ENCODE results near the gene RPUSD2.
"Not testable (repeated sequence)": the region's sequence is repeated elsewhere in the genome, so short reads cannot be mapped to it uniquely, and the experiment has no call there.

Gene RPUSD2

DNA sequence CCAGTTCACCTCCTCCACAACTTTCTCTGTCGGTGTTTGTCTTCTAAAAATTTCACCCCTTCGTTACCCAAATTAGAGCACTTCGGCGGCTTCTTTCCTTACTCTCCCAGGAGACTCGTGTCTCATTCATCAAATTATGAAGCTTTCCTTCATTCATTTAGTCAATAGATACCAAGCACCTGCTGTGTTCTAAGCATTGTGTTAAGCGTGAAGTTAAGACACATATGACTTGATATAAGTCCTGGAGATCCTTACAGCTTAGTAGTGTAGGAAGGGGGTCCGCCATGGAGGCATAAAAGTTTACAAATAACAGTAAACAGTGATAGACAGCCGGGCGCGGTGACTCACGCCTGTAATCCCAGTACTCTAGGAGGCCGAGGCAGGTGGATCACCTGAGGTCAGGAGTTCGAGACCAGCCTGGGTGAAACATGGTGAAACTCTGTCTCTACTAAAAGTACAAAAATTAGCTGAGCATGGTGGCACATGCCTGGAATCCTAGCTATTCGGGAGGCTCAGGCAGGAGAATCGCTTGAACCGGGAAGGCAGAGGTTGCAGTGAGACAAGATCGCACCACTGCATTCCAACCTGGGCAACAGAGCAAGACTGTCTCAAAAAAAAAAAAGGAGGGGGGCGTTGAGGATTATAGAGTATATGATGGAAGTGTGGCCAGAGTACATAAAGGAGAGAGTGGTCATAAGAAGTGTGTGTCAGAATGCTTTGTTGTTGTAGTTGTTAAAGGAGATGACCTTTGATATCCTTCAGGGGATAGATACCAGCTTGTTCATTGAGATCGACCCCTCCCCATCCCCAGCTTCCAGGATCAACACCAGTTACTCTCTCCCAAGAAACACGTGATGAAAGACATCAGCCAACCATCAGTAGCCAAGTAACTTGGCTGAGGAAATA lies 3.5 kb upstream of the RPUSD2 start:
- TF ChIP-seq, protein P1, sequence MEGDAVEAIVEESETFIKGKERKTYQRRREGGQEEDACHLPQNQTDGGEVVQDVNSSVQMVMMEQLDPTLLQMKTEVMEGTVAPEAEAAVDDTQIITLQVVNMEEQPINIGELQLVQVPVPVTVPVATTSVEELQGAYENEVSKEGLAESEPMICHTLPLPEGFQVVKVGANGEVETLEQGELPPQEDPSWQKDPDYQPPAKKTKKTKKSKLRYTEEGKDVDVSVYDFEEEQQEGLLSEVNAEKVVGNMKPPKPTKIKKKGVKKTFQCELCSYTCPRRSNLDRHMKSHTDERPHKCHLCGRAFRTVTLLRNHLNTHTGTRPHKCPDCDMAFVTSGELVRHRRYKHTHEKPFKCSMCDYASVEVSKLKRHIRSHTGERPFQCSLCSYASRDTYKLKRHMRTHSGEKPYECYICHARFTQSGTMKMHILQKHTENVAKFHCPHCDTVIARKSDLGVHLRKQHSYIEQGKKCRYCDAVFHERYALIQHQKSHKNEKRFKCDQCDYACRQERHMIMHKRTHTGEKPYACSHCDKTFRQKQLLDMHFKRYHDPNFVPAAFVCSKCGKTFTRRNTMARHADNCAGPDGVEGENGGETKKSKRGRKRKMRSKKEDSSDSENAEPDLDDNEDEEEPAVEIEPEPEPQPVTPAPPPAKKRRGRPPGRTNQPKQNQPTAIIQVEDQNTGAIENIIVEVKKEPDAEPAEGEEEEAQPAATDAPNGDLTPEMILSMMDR (IDR thresholded peaks at IDR 0.05; ENCODE audit: low read depth, low read length) = no peak
- TF ChIP-seq EZH2phosphoT487 (IDR thresholded peaks at IDR 0.05; ENCODE audit: low read depth) = no peak
- no peaks in the 10 kb centered on the region for H3K9me3 ChIP-seq (ENCODE audit: insufficient read depth, low read length)
- peak overlapping the region; percentile 92 for H3K4me3 ChIP-seq (ENCODE audit: low read length)
- H3K4me2 ChIP-seq (ENCODE audit: low read length) = peak overlapping the region; percentile 93
- no peak overlapping the region for H3K27ac ChIP-seq (ENCODE audit: low read length)
- peaks cover 28% of the 10 kb centered on the region for H3K79me2 ChIP-seq (ENCODE audit: low read length)
- H2AFZ ChIP-seq (ENCODE audit: low read depth, low read length) = peak overlapping the region; percentile 93
- H3K27me3 ChIP-seq (ENCODE audit: low read depth, low read length) = no peaks in the 10 kb centered on the region
- H3K4me1 ChIP-seq (ENCODE audit: low read length) = peaks cover 32% of the 10 kb centered on the region
- H3K36me3 ChIP-seq (replicated peaks; ENCODE audit: low read depth, low read length) = peaks cover 4% of the 10 kb centered on the region
- no peaks in the 10 kb centered on the region for H4K20me1 ChIP-seq (ENCODE audit: insufficient read depth, low read length)
- H3K9ac ChIP-seq (ENCODE audit: low read length) = peak overlapping the region; percentile 56

- peaks cover 7% of the 10 kb centered on the region for H3K36me3 ChIP-seq (replicated peaks; ENCODE audit: low read depth, low read length)
- H3K9me3 ChIP-seq (ENCODE audit: insufficient read depth, low read length) = no peaks in the 10 kb centered on the region
- H3K4me3 ChIP-seq (ENCODE audit: low read length) = peak overlapping the region; percentile 52
- H3K4me1 ChIP-seq (ENCODE audit: low read length) = peaks cover 34% of the 10 kb centered on the region
- TF ChIP-seq, protein P1 (IDR thresholded peaks at IDR 0.05; ENCODE audit: low read depth, low read length) = peak; percentile 71
- no peak for TF ChIP-seq EZH2phosphoT487 (IDR thresholded peaks at IDR 0.05; ENCODE audit: low read depth)
- H4K20me1 ChIP-seq (ENCODE audit: insufficient read depth, low read length) = no peaks in the 10 kb centered on the region
- H3K9ac ChIP-seq (ENCODE audit: low read length) = peak overlapping the region; percentile 9; the same call in 1 of the 2 replicates
- H3K27me3 ChIP-seq (ENCODE audit: low read depth, low read length) = no peaks in the 10 kb centered on the region
- peak overlapping the region; percentile 62 for H3K4me2 ChIP-seq (ENCODE audit: low read length)
- H2AFZ ChIP-seq (ENCODE audit: low read depth, low read length) = peak overlapping the region; percentile 55
- no peak overlapping the region for H3K27ac ChIP-seq (ENCODE audit: low read length)
- H3K79me2 ChIP-seq (ENCODE audit: low read length) = peaks cover 42% of the 10 kb centered on the region
Observed at GRCh38 chr15:40567111-40567510, 2.0 kb upstream of the RPUSD2 start.

- H4K20me1 ChIP-seq (ENCODE audit: insufficient read depth, low read length) = no peaks in the 10 kb centered on the region
- H3K4me1 ChIP-seq (ENCODE audit: low read length) = peaks cover 15% of the 10 kb centered on the region
- no peak overlapping the region for H2AFZ ChIP-seq (ENCODE audit: low read depth, low read length)
- H3K9ac ChIP-seq (ENCODE audit: low read length) = no peak overlapping the region
- TF ChIP-seq, protein P1 (IDR thresholded peaks at IDR 0.05; ENCODE audit: low read depth, low read length) = no peak
- no peak for TF ChIP-seq EZH2phosphoT487 (IDR thresholded peaks at IDR 0.05; ENCODE audit: low read depth)
- peaks cover 33% of the 10 kb centered on the region for H3K36me3 ChIP-seq (replicated peaks; ENCODE audit: low read depth, low read length)
- H3K4me3 ChIP-seq (ENCODE audit: low read length) = no peak overlapping the region
- H3K4me2 ChIP-seq (ENCODE audit: low read length) = no peak overlapping the region
- no peaks in the 10 kb centered on the region for H3K27me3 ChIP-seq (ENCODE audit: low read depth, low read length)
- H3K9me3 ChIP-seq (ENCODE audit: insufficient read depth, low read length) = no peaks in the 10 kb centered on the region
- peaks cover 23% of the 10 kb centered on the region for H3K79me2 ChIP-seq (ENCODE audit: low read length)
- H3K27ac ChIP-seq (ENCODE audit: low read length) = no peak overlapping the region
Observed at GRCh38 chr15:40575113-40575512, 6.0 kb downstream of the RPUSD2 start.

- H3K9ac ChIP-seq (ENCODE audit: low read length); H3K79me2 ChIP-seq (ENCODE audit: low read length); H2AFZ ChIP-seq (ENCODE audit: low read depth, low read length); H3K4me2 ChIP-seq (ENCODE audit: low read length); H3K4me3 ChIP-seq (ENCODE audit: low read length); H3K27ac ChIP-seq (ENCODE audit: low read length); H4K20me1 ChIP-seq (ENCODE audit: insufficient read depth, low read length); H3K27me3 ChIP-seq (ENCODE audit: low read depth, low read length); H3K4me1 ChIP-seq (ENCODE audit: low read length); H3K9me3 ChIP-seq (ENCODE audit: insufficient read depth, low read length): not testable (repeated sequence)
- H3K36me3 ChIP-seq (replicated peaks; ENCODE audit: low read depth, low read length) = peaks cover 26% of the 10 kb centered on the region
Observed at GRCh38 chr15:40576914-40577313, 7.8 kb downstream of the RPUSD2 start.
